ENCODE measurements around the gene HDX.
"Not testable (repeated sequence)": the region's sequence is repeated elsewhere in the genome, so short reads cannot be mapped to it uniquely, and the experiment has no call there.

HDX gene

GRCh38 chrX:84501798-84502628, at the start of gene HDX:
Gene HDX, minus strand, starts transcription at chrX:84502453. Its CDS starts 27,056 bp downstream, at chrX:84475397.
- DNase-seq = peak; percentile 80

GRCh38 chrX:84541315-84541714, 39.1 kb upstream of the HDX start:
- DNase-seq = not testable (repeated sequence)

- DNase-seq = not testable (repeated sequence)
These were observed 35.4 kb upstream of the HDX start for GRCh38 chrX:84537627-84538026.

- no peak for DNase-seq
These were observed 13.8 kb downstream of the HDX start for GRCh38 chrX:84488426-84488825.

- no peak for DNase-seq
These were observed 14.6 kb downstream of the HDX start for GRCh38 chrX:84487365-84488353.

GRCh38 chrX:84479086-84479485, 23.2 kb downstream of the HDX start:
- no peak for DNase-seq

- DNase-seq = no peak
These were observed 25.1 kb downstream of the HDX start for GRCh38 chrX:84477114-84477513.

- DNase-seq = no peak
These were observed 26.7 kb downstream of the HDX start for GRCh38 chrX:84475596-84475995.

GRCh38 chrX:84475101-84475500, 27.2 kb downstream of the HDX start:
- no peak for DNase-seq

GRCh38 chrX:84469226-84469625, 33.0 kb downstream of the HDX start:
- DNase-seq = no peak

GRCh38 chrX:84467898-84468297, 34.4 kb downstream of the HDX start:
- no peak for DNase-seq

GRCh38 chrX:84453351-84454246, 48.7 kb downstream of the HDX start:
- DNase-seq = no peak

- no peak for DNase-seq
These were observed 61.1 kb downstream of the HDX start for GRCh38 chrX:84441143-84441542.

- no peak for DNase-seq
These were observed 87.1 kb downstream of the HDX start for GRCh38 chrX:84415140-84415539.

GRCh38 chrX:84363663-84364062, 138.6 kb downstream of the HDX start:
- no peak for DNase-seq

- no peak for DNase-seq
These were observed 139.2 kb downstream of the HDX start for GRCh38 chrX:84363051-84363450.

GRCh38 chrX:84362184-84362838, 139.9 kb downstream of the HDX start:
- no peak for DNase-seq

GRCh38 chrX:84358271-84358670, 144.0 kb downstream of the HDX start:
- no peak for DNase-seq

GRCh38 chrX:84357296-84357695, 145.0 kb downstream of the HDX start:
- no peak for DNase-seq

- DNase-seq = no peak
These were observed 161.3 kb downstream of the HDX start for GRCh38 chrX:84340968-84341367.

- peak; percentile 10 for DNase-seq
These were observed 162.5 kb downstream of the HDX start for GRCh38 chrX:84339507-84340364.

Data from NCI-H1694 (cell line).